PC-9 (cell line): ENCODE measurements around the gene SPEN. TPM values are rescaled to one million over a fixed set of nuclear protein-coding genes. Genes with fewer than 3 reads are reported as not detected.

Experiments used
- BruUV-seq: library from RNA; stranded (reverse); fragments of 400-500 nt; replicated peaks from 2 replicates; lab custom pipeline; 2021; lab: Mats Ljungman, UMichigan
- CTCF ChIA-PET: fragments of 300-600 bp; sonication (Branson Sonifier 250); formaldehyde crosslinking; loops from one replicate; lab custom pipeline; 2022; ENCODE audit warnings: antibody characterized with exemption; lab: Charles Lee
- POLR2A ChIA-PET: fragments of 300-600 bp; sonication (Branson Sonifier 250); formaldehyde crosslinking; loops from one replicate; lab custom pipeline; 2022; ENCODE audit warnings: antibody characterized with exemption; ENCODE audit not compliant: unreplicated experiment; lab: Charles Lee
- DNase-seq, 2 experiments: peaks; one replicate each; pipeline versions ENCODE4 v3.0.0 to v3.0.0-alpha.2; 2015 to 2022; ENCODE audit warnings: mixed read lengths in 1 of 2
- H2AFZ ChIP-seq: fragments of 200-600 bp; sonication (generic); 2 replicates; pipeline ENCODE4 v1.8.1; 2017; ENCODE audit warnings: antibody characterized with exemption
- H3F3A ChIP-seq: fragments of 200-600 bp; sonication (generic); 2 replicates; pipeline ENCODE4 v1.8.1; 2017; ENCODE audit warnings: antibody characterized with exemption, mild to moderate bottlenecking, low read depth; ENCODE audit not compliant: insufficient read depth
- H3K27ac ChIP-seq: fragments of 200-600 bp; sonication (generic); 2 replicates; pipeline ENCODE4 v1.6.1; 2016; ENCODE audit warnings: mixed run types
- H3K27me3 ChIP-seq: fragments of 200-600 bp; sonication (generic); 2 replicates; pipeline ENCODE4 v1.6.1; 2016; ENCODE audit warnings: low read depth, mixed run types; ENCODE audit not compliant: insufficient read depth
- H3K36me3 ChIP-seq: fragments of 200-600 bp; sonication (generic); 2 replicates; pipeline ENCODE4 v1.6.1; 2016; ENCODE audit warnings: low read depth, mixed run types
- H3K4me1 ChIP-seq: fragments of 200-600 bp; sonication (generic); replicated peaks from 2 replicates; pipeline ENCODE4 v1.6.1; 2016; ENCODE audit warnings: mixed run types; ENCODE audit not compliant: insufficient read depth
- H3K4me2 ChIP-seq: fragments of 200-600 bp; sonication (generic); 2 replicates; pipeline ENCODE4 v1.6.1; 2017; ENCODE audit warnings: mixed run types
- H3K4me3 ChIP-seq: fragments of 200-600 bp; sonication (generic); 2 replicates; pipeline ENCODE4 v1.6.1; 2016; ENCODE audit warnings: mixed run types
- H3K79me2 ChIP-seq: fragments of 200-600 bp; sonication (generic); 2 replicates; pipeline ENCODE4 v1.6.1; 2017; ENCODE audit warnings: low read depth, mixed run types
- H3K9me2 ChIP-seq: fragments of 200-600 bp; sonication (generic); 2 replicates; pipeline ENCODE4 v1.8.1; 2017; ENCODE audit warnings: mild to moderate bottlenecking; ENCODE audit not compliant: insufficient read depth
- H3K9me3 ChIP-seq: fragments of 200-600 bp; sonication (generic); 2 replicates; pipeline ENCODE4 v1.8.1; 2016; ENCODE audit warnings: low read depth; ENCODE audit not compliant: insufficient read depth
- H4K20me1 ChIP-seq: fragments of 200-600 bp; sonication (generic); 2 replicates; pipeline ENCODE4 v1.8.1; 2017; ENCODE audit not compliant: insufficient read depth
- CTCF ChIP-seq: fragments of 200-600 bp; sonication (generic); conservative IDR thresholded peaks from 2 replicates; pipeline ENCODE4 v1.6.1; 2017; ENCODE audit warnings: mixed run types, antibody characterized with exemption, mild to moderate bottlenecking, moderate library complexity
- EZH2 ChIP-seq: fragments of 200-600 bp; sonication (generic); IDR thresholded peaks from 2 replicates; pipeline ENCODE4 v1.8.0; 2017; ENCODE audit warnings: antibody characterized with exemption, low read depth
- intact Hi-C: fragments of 100-400 bp; cut with micrococcal nuclease; formaldehyde crosslinking; loops from one replicate; pipeline ENCODE4 v1.10.0; 2022; ENCODE audit not compliant: unreplicated experiment
- total RNA-seq: library from RNA; stranded (reverse); gene quantifications from 2 replicates; pipeline ENCODE4 v1.2.3, GENCODE V29; 2021

SPEN gene
- total RNA-seq, 1 experiment from 2014 or later = 46.8 TPM

GRCh38 chr1:15858069-15858670, 10.7 kb downstream of the SPEN start:
- intact Hi-C loops = no loop called here
- Histone ChIP-seq H3K4me3 (no peak overlapping the region), H4K20me1 (peaks cover 31% of the 10 kb centered on the region), H3K27ac (no peak overlapping the region), H3F3A (no peaks in the 10 kb centered on the region), H3K27me3 (no peaks in the 10 kb centered on the region), H3K9me2 (no peaks in the 10 kb centered on the region), H3K36me3 (no peaks in the 10 kb centered on the region), H3K4me1 (no peaks in the 10 kb centered on the region), H3K4me2 (no peak overlapping the region), H3K9me3 (no peaks in the 10 kb centered on the region), H2AFZ (no peak overlapping the region), H3K79me2 (peaks cover 98% of the 10 kb centered on the region)
- no peak for DNase-seq
- ChIA-PET CTCF (no interaction called here), POLR2A (interaction anchor here (0.6 kb wide), 1 partner anchor 15 kb away, joined by 3 read pairs; no protein-coding TSS in a partner anchor)
- no peak for TF ChIP-seq EZH2
- no peak for TF ChIP-seq CTCF
- BruUV-seq = no TSS peak

- POLR2A ChIA-PET = interaction anchor here (0.6 kb wide), 1 partner anchor 15 kb away, joined by 3 read pairs; no protein-coding TSS in a partner anchor
Observed at GRCh38 chr1:15858672-15859372, 11.3 kb downstream of the SPEN start.

More at GRCh38 chr1:15858672-15859372, 11.3 kb downstream of the SPEN start:
- BruUV-seq = no TSS peak
- Histone ChIP-seq H4K20me1 (peaks cover 37% of the 10 kb centered on the region), H3F3A (no peaks in the 10 kb centered on the region), H3K4me1 (no peaks in the 10 kb centered on the region), H3K9me2 (no peaks in the 10 kb centered on the region), H3K36me3 (no peaks in the 10 kb centered on the region), H3K9me3 (no peaks in the 10 kb centered on the region), H3K27ac (no peak overlapping the region), H2AFZ (no peak overlapping the region), H3K79me2 (peaks cover 98% of the 10 kb centered on the region), H3K27me3 (no peaks in the 10 kb centered on the region), H3K4me2 (no peak overlapping the region), H3K4me3 (no peak overlapping the region)
- TF ChIP-seq CTCF = no peak
- no peak for TF ChIP-seq EZH2
- CTCF ChIA-PET = no interaction called here
- intact Hi-C loops = no loop called here
- DNase-seq = no peak
